Activated naive CD8-positive, alpha-beta T cell treated with anti-CD3 and anti-CD28 coated beads for 36 hours (primary cell): Measurements from ENCODE around the gene EPB41L3. TPM values are rescaled to one million over a fixed set of nuclear protein-coding genes. Genes with fewer than 3 reads are reported as not detected.

ENCODE experiments used
- DNase-seq: peaks from one replicate; pipeline ENCODE4 v3.0.0; 2021
- H3K27ac Mint-ChIP-seq: one replicate; pipeline ENCODE4 v1.8.0; 2022; ENCODE audit warnings: mild to moderate bottlenecking, moderate library complexity, mixed read lengths
- H3K27me3 Mint-ChIP-seq: one replicate; pipeline ENCODE4 v1.8.0; 2022; ENCODE audit warnings: mild to moderate bottlenecking, mixed read lengths
- H3K36me3 Mint-ChIP-seq: one replicate; pipeline ENCODE4 v1.8.0; 2021; ENCODE audit warnings: mild to moderate bottlenecking, mixed read lengths
- H3K4me1 Mint-ChIP-seq: one replicate; pipeline ENCODE4 v1.8.0; 2021; ENCODE audit warnings: mixed read lengths
- H3K4me3 Mint-ChIP-seq: one replicate; pipeline ENCODE4 v1.8.0; 2022; ENCODE audit warnings: mild to moderate bottlenecking, moderate library complexity, mixed read lengths
- H3K9me3 Mint-ChIP-seq: one replicate; pipeline ENCODE4 v1.8.0; 2022; ENCODE audit warnings: mixed read lengths
- total RNA-seq, 2 experiments: library from RNA; stranded (reverse); gene quantifications; one replicate each; pipeline ENCODE4 v1.2.3, GENCODE V29; 2021

The EPB41L3 gene
- total RNA-seq, 2 experiments from 2014 or later, result 0.80 to 1.1 TPM

- Mint-ChIP-seq H3K9me3 (no peaks in the 10 kb centered on the region), H3K4me3 (no peak overlapping the region), H3K36me3 (no peaks in the 10 kb centered on the region), H3K27me3 (no peaks in the 10 kb centered on the region), H3K4me1 (peaks cover 10% of the 10 kb centered on the region), H3K27ac (no peak overlapping the region)
- no peak for DNase-seq
These were observed 82.8 kb downstream of the EPB41L3 start for GRCh38 chr18:5461041-5461440.

- no peaks in the 10 kb centered on the region for H3K27me3 Mint-ChIP-seq
- DNase-seq, result no peak
- H3K9me3 Mint-ChIP-seq, result no peaks in the 10 kb centered on the region
- H3K36me3 Mint-ChIP-seq, result no peaks in the 10 kb centered on the region
- peak overlapping the region; percentile 63 for H3K27ac Mint-ChIP-seq
- H3K4me1 Mint-ChIP-seq, result peaks cover 13% of the 10 kb centered on the region
- no peak overlapping the region for H3K4me3 Mint-ChIP-seq
These were observed 86.3 kb downstream of the EPB41L3 start for GRCh38 chr18:5457462-5457957.

- Mint-ChIP-seq H3K9me3 (no peaks in the 10 kb centered on the region), H3K36me3 (no peaks in the 10 kb centered on the region), H3K4me1 (peaks cover 13% of the 10 kb centered on the region), H3K4me3 (peak overlapping the region; percentile 56), H3K27ac (peak overlapping the region; percentile 63), H3K27me3 (no peaks in the 10 kb centered on the region)
- peak; percentile 4 for DNase-seq
These were observed 87.0 kb downstream of the EPB41L3 start for GRCh38 chr18:5456577-5457461.

- Mint-ChIP-seq H3K27me3 (no peaks in the 10 kb centered on the region), H3K36me3 (no peaks in the 10 kb centered on the region), H3K4me3 (no peak overlapping the region), H3K27ac (no peak overlapping the region), H3K4me1 (peaks cover 13% of the 10 kb centered on the region), H3K9me3 (no peaks in the 10 kb centered on the region)
- no peak for DNase-seq
These were observed 88.1 kb downstream of the EPB41L3 start for GRCh38 chr18:5455674-5456073.

GRCh38 chr18:5452943-5453443 is 90.8 kb downstream of the EPB41L3 start:
- DNase-seq, result no peak

GRCh38 chr18:5451871-5452270 is 91.9 kb downstream of the EPB41L3 start:
- Mint-ChIP-seq H3K27me3 (peaks cover 4% of the 10 kb centered on the region), H3K4me3 (no peak overlapping the region), H3K4me1 (peaks cover 6% of the 10 kb centered on the region), H3K36me3 (no peaks in the 10 kb centered on the region), H3K27ac (no peak overlapping the region), H3K9me3 (no peaks in the 10 kb centered on the region)
- no peak for DNase-seq

More at GRCh38 chr18:5452943-5453443, 90.8 kb downstream of the EPB41L3 start:
- no peak overlapping the region for H3K27ac Mint-ChIP-seq
- H3K36me3 Mint-ChIP-seq, result no peaks in the 10 kb centered on the region
- H3K27me3 Mint-ChIP-seq, result peaks cover 4% of the 10 kb centered on the region
- peaks cover 13% of the 10 kb centered on the region for H3K4me1 Mint-ChIP-seq
- no peaks in the 10 kb centered on the region for H3K9me3 Mint-ChIP-seq
- no peak overlapping the region for H3K4me3 Mint-ChIP-seq

GRCh38 chr18:5451150-5451549 is 92.6 kb downstream of the EPB41L3 start:
- Mint-ChIP-seq H3K36me3 (no peaks in the 10 kb centered on the region), H3K4me1 (peaks cover 3% of the 10 kb centered on the region)

GRCh38 chr18:5449858-5450509 is 93.8 kb downstream of the EPB41L3 start:
- DNase-seq, result no peak
- Mint-ChIP-seq H3K27me3 (peaks cover 4% of the 10 kb centered on the region), H3K27ac (no peak overlapping the region), H3K4me3 (no peak overlapping the region), H3K4me1 (peaks cover under 1% of the 10 kb centered on the region), H3K36me3 (no peaks in the 10 kb centered on the region), H3K9me3 (no peaks in the 10 kb centered on the region)

More at GRCh38 chr18:5451150-5451549, 92.6 kb downstream of the EPB41L3 start:
- Mint-ChIP-seq H3K9me3 (no peaks in the 10 kb centered on the region), H3K27ac (no peak overlapping the region), H3K27me3 (peaks cover 4% of the 10 kb centered on the region), H3K4me3 (no peak overlapping the region)
- DNase-seq, result no peak

GRCh38 chr18:5447442-5447841 is 96.4 kb downstream of the EPB41L3 start:
- no peak overlapping the region for H3K4me3 Mint-ChIP-seq
- no peaks in the 10 kb centered on the region for H3K36me3 Mint-ChIP-seq
- H3K4me1 Mint-ChIP-seq, result peaks cover 7% of the 10 kb centered on the region
- no peak for DNase-seq
- H3K9me3 Mint-ChIP-seq, result no peaks in the 10 kb centered on the region
- H3K27me3 Mint-ChIP-seq, result peaks cover 4% of the 10 kb centered on the region
- no peak overlapping the region for H3K27ac Mint-ChIP-seq

GRCh38 chr18:5444847-5445246 is 99.0 kb downstream of the EPB41L3 start:
- Mint-ChIP-seq H3K27me3 (no peaks in the 10 kb centered on the region), H3K4me1 (peaks cover 7% of the 10 kb centered on the region), H3K27ac (no peak overlapping the region), H3K9me3 (no peaks in the 10 kb centered on the region), H3K4me3 (no peak overlapping the region), H3K36me3 (no peaks in the 10 kb centered on the region)
- DNase-seq, result no peak

- H3K4me1 Mint-ChIP-seq, result peaks cover 7% of the 10 kb centered on the region
- DNase-seq, result no peak
- no peaks in the 10 kb centered on the region for H3K36me3 Mint-ChIP-seq
- no peaks in the 10 kb centered on the region for H3K27me3 Mint-ChIP-seq
- no peak overlapping the region for H3K27ac Mint-ChIP-seq
- no peaks in the 10 kb centered on the region for H3K9me3 Mint-ChIP-seq
- H3K4me3 Mint-ChIP-seq, result no peak overlapping the region
These were observed 99.5 kb downstream of the EPB41L3 start for GRCh38 chr18:5444269-5444668.

- Mint-ChIP-seq H3K4me3 (no peak overlapping the region), H3K27ac (no peak overlapping the region), H3K9me3 (no peaks in the 10 kb centered on the region), H3K4me1 (peaks cover 7% of the 10 kb centered on the region), H3K36me3 (no peaks in the 10 kb centered on the region), H3K27me3 (no peaks in the 10 kb centered on the region)
- DNase-seq, result no peak
These were observed 103.7 kb downstream of the EPB41L3 start for GRCh38 chr18:5439986-5440696.

GRCh38 chr18:5434425-5434824 is 109.4 kb downstream of the EPB41L3 start:
- Mint-ChIP-seq H3K36me3 (no peaks in the 10 kb centered on the region), H3K27ac (no peak overlapping the region), H3K4me3 (no peak overlapping the region), H3K4me1 (no peaks in the 10 kb centered on the region), H3K27me3 (no peaks in the 10 kb centered on the region), H3K9me3 (no peaks in the 10 kb centered on the region)
- no peak for DNase-seq

- H3K9me3 Mint-ChIP-seq, result no peaks in the 10 kb centered on the region
- no peaks in the 10 kb centered on the region for H3K27me3 Mint-ChIP-seq
- no peak overlapping the region for H3K27ac Mint-ChIP-seq
- no peak for DNase-seq
- H3K4me3 Mint-ChIP-seq, result no peak overlapping the region
- H3K4me1 Mint-ChIP-seq, result no peaks in the 10 kb centered on the region
- H3K36me3 Mint-ChIP-seq, result no peaks in the 10 kb centered on the region
These were observed 111.8 kb downstream of the EPB41L3 start for GRCh38 chr18:5431836-5432575.
